ENCODE data around the gene HPSE2.

HPSE2 gene

DNA sequence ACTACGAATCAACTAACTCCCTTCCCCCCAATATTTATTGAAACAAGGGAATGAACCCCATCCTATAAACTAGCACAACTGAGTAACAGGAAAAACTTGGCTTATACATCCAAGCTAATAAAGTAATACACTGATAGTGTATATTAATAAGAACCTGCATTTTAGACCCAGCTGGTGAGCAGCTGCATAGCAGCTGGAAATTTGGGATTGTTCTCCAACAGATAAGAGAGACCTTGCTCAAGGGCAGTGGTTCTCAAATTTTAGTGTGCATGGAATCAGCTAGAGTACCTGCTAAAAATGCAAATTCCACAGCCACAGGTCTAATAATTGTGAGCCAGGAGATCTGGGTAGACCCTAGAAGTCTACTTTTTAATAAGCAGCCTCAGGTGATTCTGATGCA is 404.3 kb downstream of the HPSE2 start:
- no peak overlapping the region for H3K4me3 ChIP-seq (ENCODE audit: low read depth, low read length)
- TF ChIP-seq, protein P1, sequence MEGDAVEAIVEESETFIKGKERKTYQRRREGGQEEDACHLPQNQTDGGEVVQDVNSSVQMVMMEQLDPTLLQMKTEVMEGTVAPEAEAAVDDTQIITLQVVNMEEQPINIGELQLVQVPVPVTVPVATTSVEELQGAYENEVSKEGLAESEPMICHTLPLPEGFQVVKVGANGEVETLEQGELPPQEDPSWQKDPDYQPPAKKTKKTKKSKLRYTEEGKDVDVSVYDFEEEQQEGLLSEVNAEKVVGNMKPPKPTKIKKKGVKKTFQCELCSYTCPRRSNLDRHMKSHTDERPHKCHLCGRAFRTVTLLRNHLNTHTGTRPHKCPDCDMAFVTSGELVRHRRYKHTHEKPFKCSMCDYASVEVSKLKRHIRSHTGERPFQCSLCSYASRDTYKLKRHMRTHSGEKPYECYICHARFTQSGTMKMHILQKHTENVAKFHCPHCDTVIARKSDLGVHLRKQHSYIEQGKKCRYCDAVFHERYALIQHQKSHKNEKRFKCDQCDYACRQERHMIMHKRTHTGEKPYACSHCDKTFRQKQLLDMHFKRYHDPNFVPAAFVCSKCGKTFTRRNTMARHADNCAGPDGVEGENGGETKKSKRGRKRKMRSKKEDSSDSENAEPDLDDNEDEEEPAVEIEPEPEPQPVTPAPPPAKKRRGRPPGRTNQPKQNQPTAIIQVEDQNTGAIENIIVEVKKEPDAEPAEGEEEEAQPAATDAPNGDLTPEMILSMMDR (IDR thresholded peaks at IDR 0.05): no peak
- no peak overlapping the region for H2AFZ ChIP-seq
- no peaks in the 10 kb centered on the region for H3K9me3 ChIP-seq (ENCODE audit: control insufficient read depth, low read length)
- no peak overlapping the region for H3K9ac ChIP-seq
- H3K79me2 ChIP-seq: no peaks in the 10 kb centered on the region
- no peaks in the 10 kb centered on the region for H3K36me3 ChIP-seq (ENCODE audit: control insufficient read depth, insufficient read depth, low read length)
- no peaks in the 10 kb centered on the region for H3K4me1 ChIP-seq
- no peaks in the 10 kb centered on the region for H3K27me3 ChIP-seq (ENCODE audit: control insufficient read depth, insufficient read depth, low read length)
- no peak overlapping the region for H3K27ac ChIP-seq
- H3K4me2 ChIP-seq (ENCODE audit: low read length): no peak overlapping the region

DNA sequence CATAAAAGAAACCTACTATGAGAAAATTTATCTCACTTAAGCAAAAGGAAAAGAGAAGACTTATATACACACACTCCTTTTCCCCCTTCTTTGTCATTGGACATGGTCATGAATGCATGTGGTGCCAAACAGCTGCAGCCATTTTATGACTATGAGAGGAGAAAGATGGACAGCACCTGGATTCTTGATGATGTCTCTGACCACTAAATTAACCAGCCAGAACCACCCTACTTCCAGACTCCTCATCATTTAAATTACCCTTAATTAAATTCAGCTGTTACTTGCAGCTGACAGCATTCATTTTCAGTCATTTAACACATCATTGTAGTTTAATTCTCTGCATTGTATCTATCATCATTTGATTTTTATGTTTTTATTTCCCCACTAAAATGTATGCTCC is 409.9 kb downstream of the HPSE2 start:
- TF ChIP-seq, protein P1 (IDR thresholded peaks at IDR 0.05): no peak
- no peak overlapping the region for H3K4me3 ChIP-seq (ENCODE audit: low read depth, low read length)
- no peaks in the 10 kb centered on the region for H3K36me3 ChIP-seq (ENCODE audit: control insufficient read depth, insufficient read depth, low read length)

DNA sequence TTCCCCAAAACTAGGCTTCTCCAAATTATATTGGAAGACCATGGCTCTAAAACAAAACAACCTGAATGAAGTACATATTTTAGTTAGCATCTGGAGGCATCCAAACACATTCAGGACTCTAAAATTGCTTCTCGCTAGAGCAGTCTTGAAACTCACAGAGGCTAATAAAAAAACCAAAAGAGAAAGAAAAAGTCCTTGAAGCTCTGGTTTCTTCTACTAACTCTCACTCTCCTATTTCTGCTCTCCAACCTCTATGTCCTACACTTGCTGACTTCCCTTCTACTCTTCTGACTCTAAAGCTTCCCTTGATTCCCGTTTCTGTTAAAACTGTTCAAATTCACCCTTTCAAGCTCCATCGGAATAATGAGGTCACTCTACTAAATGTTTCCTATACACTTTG is 418.3 kb downstream of the HPSE2 start:
- TF ChIP-seq, protein P1 (IDR thresholded peaks at IDR 0.05): no peak
- no peak overlapping the region for H3K9ac ChIP-seq
- no peak overlapping the region for H3K4me3 ChIP-seq (ENCODE audit: low read depth, low read length)
- no peaks in the 10 kb centered on the region for H3K36me3 ChIP-seq (ENCODE audit: control insufficient read depth, insufficient read depth, low read length)
- H3K79me2 ChIP-seq: no peaks in the 10 kb centered on the region
- H3K9me3 ChIP-seq (ENCODE audit: control insufficient read depth, low read length): no peaks in the 10 kb centered on the region
- H3K4me1 ChIP-seq: no peaks in the 10 kb centered on the region
- no peak overlapping the region for H3K4me2 ChIP-seq (ENCODE audit: low read length)
- no peak overlapping the region for H3K27ac ChIP-seq
- H2AFZ ChIP-seq: no peak overlapping the region
- no peaks in the 10 kb centered on the region for H3K27me3 ChIP-seq (ENCODE audit: control insufficient read depth, insufficient read depth, low read length)

More for the DNA sequence above, 409.9 kb downstream of the HPSE2 start:
- H3K27ac ChIP-seq: no peak overlapping the region
- H3K27me3 ChIP-seq (ENCODE audit: control insufficient read depth, insufficient read depth, low read length): no peaks in the 10 kb centered on the region
- no peaks in the 10 kb centered on the region for H3K79me2 ChIP-seq
- no peak overlapping the region for H3K4me2 ChIP-seq (ENCODE audit: low read length)
- H2AFZ ChIP-seq: no peak overlapping the region
- H3K9me3 ChIP-seq (ENCODE audit: control insufficient read depth, low read length): no peaks in the 10 kb centered on the region
- no peak overlapping the region for H3K9ac ChIP-seq
- no peaks in the 10 kb centered on the region for H3K4me1 ChIP-seq

DNA sequence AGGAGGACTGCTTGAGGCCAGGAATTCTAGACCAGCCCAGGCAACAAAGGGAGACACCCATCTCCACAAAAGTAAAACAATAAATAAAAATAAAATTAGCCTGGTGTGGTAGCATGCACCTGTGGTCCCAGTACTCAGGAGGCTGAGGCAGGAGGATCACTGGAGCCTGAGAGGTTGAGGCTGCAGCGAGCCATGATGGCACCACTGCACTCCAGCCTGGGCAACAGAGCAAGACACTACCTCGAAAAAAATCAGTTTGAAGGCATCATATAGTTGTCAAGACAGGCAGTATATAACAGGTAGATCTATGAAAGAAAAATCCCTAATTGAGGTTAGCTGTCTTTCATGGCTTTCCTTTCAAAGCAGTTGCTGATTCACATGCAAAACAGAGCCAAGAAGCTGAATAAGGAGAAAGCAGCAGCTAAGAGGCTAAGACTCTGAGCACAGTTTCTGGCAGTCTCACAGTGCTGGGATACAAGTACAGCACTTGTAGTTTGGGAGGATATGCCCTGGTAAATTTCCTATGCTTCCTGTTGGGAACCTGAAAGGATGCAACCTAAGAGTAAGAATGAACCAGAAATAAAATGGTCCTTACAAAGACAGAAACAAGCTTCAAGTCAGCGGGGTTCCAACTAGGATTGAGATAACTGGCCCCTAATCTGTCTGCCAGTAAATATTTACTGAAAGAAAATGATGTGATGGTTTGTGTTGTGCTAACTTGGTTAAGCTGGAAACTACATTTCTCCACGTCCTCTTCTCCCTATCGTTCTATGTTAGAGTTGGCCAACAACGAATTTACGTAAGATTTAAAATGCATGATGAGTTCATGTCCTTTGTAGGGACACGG is 420.4 kb downstream of the HPSE2 start:
- no peak overlapping the region for H3K4me2 ChIP-seq (ENCODE audit: low read length)
- no peaks in the 10 kb centered on the region for H3K4me1 ChIP-seq
- H3K27me3 ChIP-seq (ENCODE audit: control insufficient read depth, insufficient read depth, low read length): no peaks in the 10 kb centered on the region
- TF ChIP-seq, protein P1 (IDR thresholded peaks at IDR 0.05): no peak
- no peak overlapping the region for H3K27ac ChIP-seq
- no peak overlapping the region for H3K4me3 ChIP-seq (ENCODE audit: low read depth, low read length)
- no peak overlapping the region for H3K9ac ChIP-seq
- H3K9me3 ChIP-seq (ENCODE audit: control insufficient read depth, low read length): no peaks in the 10 kb centered on the region
- no peaks in the 10 kb centered on the region for H3K79me2 ChIP-seq
- H3K36me3 ChIP-seq (ENCODE audit: control insufficient read depth, insufficient read depth, low read length): no peaks in the 10 kb centered on the region
- no peak overlapping the region for H2AFZ ChIP-seq

DNA sequence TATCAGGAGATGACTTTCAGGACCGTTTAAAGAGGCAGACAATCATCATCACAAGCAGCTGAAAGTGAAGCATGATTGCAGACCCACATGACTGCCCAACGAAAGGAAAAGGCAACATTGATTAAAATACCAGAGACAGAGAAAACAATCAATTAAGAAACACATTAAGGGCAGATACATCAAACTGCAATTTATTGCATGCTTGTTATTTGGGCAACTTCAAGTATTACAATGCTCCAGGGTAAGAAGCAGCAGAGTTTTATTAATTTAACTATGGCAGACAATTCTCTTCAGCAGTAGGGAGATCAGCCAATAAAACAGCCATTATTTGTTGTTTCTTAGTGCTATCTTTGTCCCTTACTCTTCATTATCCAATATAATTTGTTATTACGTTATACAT is 421.2 kb downstream of the HPSE2 start:
- Histone ChIP-seq H3K36me3 (ENCODE audit: control insufficient read depth, insufficient read depth, low read length) (no peaks in the 10 kb centered on the region), H3K27ac (no peak overlapping the region), H3K9me3 (ENCODE audit: control insufficient read depth, low read length) (no peaks in the 10 kb centered on the region), H3K4me2 (ENCODE audit: low read length) (no peak overlapping the region), H3K27me3 (ENCODE audit: control insufficient read depth, insufficient read depth, low read length) (no peaks in the 10 kb centered on the region), H3K4me3 (ENCODE audit: low read depth, low read length) (no peak overlapping the region), H3K9ac (no peak overlapping the region), H3K79me2 (no peaks in the 10 kb centered on the region), H2AFZ (no peak overlapping the region), H3K4me1 (no peaks in the 10 kb centered on the region)
- TF ChIP-seq, protein P1 (IDR thresholded peaks at IDR 0.05): no peak

Data from parathyroid adenoma (tissue), 2 donors.